HEK293 (cell line): Measurements from ENCODE around the gene STIP1.

Experiments
- MEIS1 ChIP-seq: sonication (generic); formaldehyde crosslinking; IDR thresholded peaks from 2 replicates; pipeline ENCODE4 v1.8.1; 2022; ENCODE audit warnings: missing genetic modification reagents, mild to moderate bottlenecking, borderline replicate concordance
- MYNN ChIP-seq: fragments of 450-650 bp; formaldehyde crosslinking; IDR thresholded peaks from 2 replicates; pipeline ENCODE4 v1.5.1; 2016; ENCODE audit warnings: missing biosample characterization, missing genetic modification characterization, borderline replicate concordance
- ZNF23 ChIP-seq: fragments of 450-650 bp; formaldehyde crosslinking; IDR thresholded peaks from 2 replicates; pipeline ENCODE4 v1.5.1; 2016; ENCODE audit warnings: missing biosample characterization, missing genetic modification characterization, borderline replicate concordance
- ZNF585B ChIP-seq: fragments of 450-650 bp; formaldehyde crosslinking; IDR thresholded peaks from 2 replicates; pipeline ENCODE4 v1.5.1; 2016; ENCODE audit warnings: missing biosample characterization, missing genetic modification characterization
- ZNF792 ChIP-seq: fragments of 450-650 bp; formaldehyde crosslinking; IDR thresholded peaks from 2 replicates; pipeline ENCODE4 v1.5.1; 2016; ENCODE audit warnings: missing biosample characterization, missing genetic modification characterization
- TF ChIP-seq, protein P1 (sequence below): fragments of 450-650 bp; formaldehyde crosslinking; IDR thresholded peaks from 2 replicates; pipeline ENCODE4 v1.5.1; 2016; ENCODE audit warnings: missing biosample characterization, missing genetic modification characterization
- TF ChIP-seq, protein P2 (sequence below): fragments of 450-650 bp; formaldehyde crosslinking; IDR thresholded peaks from 2 replicates; pipeline ENCODE4 v1.5.1; 2017; ENCODE audit warnings: missing biosample characterization, missing genetic modification characterization
- TF ChIP-seq, protein P3 (sequence below): fragments of 450-650 bp; formaldehyde crosslinking; IDR thresholded peaks from 2 replicates; pipeline ENCODE4 v1.5.1; 2016; ENCODE audit warnings: missing biosample characterization, missing genetic modification characterization
- TF ChIP-seq, protein P4 (sequence below): fragments of 450-650 bp; formaldehyde crosslinking; conservative IDR thresholded peaks from 2 replicates; pipeline ENCODE4 v1.5.1; 2016; ENCODE audit warnings: low read depth, missing biosample characterization, missing genetic modification characterization
- TF ChIP-seq, protein P5 (sequence below): fragments of 450-650 bp; formaldehyde crosslinking; IDR thresholded peaks from 2 replicates; pipeline ENCODE4 v1.5.1; 2017; ENCODE audit warnings: missing biosample characterization, missing genetic modification characterization
- TF ChIP-seq, protein P6 (sequence below): fragments of 450-650 bp; formaldehyde crosslinking; IDR thresholded peaks from 2 replicates; pipeline ENCODE4 v1.5.1; 2016; ENCODE audit warnings: missing biosample characterization, missing genetic modification characterization, low read depth

DNA sequence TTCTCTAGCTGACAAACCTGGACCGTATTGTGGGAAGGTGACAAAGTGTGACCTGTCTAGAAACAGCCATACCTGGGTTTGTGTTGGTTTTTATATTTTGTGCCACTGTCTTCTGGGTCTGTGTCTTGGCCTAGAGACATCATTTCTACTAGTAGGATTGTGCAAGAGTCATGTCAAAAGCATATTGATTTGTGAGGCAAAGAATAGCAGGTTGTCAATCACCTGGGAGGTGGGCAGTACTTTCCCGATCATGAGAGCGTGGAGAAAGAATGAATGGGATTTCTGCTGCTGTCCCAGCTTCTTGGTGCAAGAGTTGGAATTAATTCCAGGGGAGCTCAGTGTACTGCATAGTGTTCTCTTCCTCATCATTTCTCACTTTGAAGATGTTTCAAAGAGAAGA, 15.6 kb downstream of the STIP1 start:
- TF ChIP-seq, protein P1, sequence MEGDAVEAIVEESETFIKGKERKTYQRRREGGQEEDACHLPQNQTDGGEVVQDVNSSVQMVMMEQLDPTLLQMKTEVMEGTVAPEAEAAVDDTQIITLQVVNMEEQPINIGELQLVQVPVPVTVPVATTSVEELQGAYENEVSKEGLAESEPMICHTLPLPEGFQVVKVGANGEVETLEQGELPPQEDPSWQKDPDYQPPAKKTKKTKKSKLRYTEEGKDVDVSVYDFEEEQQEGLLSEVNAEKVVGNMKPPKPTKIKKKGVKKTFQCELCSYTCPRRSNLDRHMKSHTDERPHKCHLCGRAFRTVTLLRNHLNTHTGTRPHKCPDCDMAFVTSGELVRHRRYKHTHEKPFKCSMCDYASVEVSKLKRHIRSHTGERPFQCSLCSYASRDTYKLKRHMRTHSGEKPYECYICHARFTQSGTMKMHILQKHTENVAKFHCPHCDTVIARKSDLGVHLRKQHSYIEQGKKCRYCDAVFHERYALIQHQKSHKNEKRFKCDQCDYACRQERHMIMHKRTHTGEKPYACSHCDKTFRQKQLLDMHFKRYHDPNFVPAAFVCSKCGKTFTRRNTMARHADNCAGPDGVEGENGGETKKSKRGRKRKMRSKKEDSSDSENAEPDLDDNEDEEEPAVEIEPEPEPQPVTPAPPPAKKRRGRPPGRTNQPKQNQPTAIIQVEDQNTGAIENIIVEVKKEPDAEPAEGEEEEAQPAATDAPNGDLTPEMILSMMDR (tag by site-specific recombination), result no peak
- TF ChIP-seq, protein P2, sequence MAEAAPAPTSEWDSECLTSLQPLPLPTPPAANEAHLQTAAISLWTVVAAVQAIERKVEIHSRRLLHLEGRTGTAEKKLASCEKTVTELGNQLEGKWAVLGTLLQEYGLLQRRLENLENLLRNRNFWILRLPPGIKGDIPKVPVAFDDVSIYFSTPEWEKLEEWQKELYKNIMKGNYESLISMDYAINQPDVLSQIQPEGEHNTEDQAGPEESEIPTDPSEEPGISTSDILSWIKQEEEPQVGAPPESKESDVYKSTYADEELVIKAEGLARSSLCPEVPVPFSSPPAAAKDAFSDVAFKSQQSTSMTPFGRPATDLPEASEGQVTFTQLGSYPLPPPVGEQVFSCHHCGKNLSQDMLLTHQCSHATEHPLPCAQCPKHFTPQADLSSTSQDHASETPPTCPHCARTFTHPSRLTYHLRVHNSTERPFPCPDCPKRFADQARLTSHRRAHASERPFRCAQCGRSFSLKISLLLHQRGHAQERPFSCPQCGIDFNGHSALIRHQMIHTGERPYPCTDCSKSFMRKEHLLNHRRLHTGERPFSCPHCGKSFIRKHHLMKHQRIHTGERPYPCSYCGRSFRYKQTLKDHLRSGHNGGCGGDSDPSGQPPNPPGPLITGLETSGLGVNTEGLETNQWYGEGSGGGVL (tag by site-specific recombination), result no peak
- TF ChIP-seq MEIS1 (CRISPR knock-in tag) (no peak), ZNF792 (no peak), ZNF23 (tag by site-specific recombination) (no peak), ZNF585B (tag by site-specific recombination) (no peak), MYNN (no peak)
- TF ChIP-seq, protein P3, sequence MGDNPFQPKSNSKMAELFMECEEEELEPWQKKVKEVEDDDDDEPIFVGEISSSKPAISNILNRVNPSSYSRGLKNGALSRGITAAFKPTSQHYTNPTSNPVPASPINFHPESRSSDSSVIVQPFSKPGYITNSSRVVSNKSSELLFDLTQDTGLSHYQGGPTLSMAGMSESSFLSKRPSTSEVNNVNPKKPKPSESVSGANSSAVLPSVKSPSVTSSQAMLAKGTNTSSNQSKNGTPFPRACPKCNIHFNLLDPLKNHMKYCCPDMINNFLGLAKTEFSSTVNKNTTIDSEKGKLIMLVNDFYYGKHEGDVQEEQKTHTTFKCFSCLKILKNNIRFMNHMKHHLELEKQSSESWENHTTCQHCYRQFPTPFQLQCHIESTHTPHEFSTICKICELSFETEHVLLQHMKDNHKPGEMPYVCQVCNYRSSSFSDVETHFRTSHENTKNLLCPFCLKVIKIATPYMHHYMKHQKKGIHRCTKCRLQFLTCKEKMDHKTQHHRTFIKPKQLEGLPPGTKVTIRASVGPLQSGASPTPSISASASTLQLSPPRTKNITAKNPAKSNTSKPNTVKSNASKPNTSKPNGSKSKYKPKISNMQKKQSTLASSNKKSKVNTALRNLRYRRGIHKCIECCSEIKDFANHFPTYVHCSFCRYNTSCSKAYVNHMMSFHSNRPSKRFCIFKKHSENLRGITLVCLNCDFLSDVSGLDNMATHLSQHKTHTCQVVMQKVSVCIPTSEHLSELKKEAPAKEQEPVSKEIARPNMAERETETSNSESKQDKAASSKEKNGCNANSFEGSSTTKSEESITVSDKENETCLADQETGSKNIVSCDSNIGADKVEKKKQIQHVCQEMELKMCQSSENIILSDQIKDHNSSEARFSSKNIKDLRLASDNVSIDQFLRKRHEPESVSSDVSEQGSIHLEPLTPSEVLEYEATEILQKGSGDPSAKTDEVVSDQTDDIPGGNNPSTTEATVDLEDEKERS (tag by site-specific recombination), result no peak
- TF ChIP-seq, protein P4, sequence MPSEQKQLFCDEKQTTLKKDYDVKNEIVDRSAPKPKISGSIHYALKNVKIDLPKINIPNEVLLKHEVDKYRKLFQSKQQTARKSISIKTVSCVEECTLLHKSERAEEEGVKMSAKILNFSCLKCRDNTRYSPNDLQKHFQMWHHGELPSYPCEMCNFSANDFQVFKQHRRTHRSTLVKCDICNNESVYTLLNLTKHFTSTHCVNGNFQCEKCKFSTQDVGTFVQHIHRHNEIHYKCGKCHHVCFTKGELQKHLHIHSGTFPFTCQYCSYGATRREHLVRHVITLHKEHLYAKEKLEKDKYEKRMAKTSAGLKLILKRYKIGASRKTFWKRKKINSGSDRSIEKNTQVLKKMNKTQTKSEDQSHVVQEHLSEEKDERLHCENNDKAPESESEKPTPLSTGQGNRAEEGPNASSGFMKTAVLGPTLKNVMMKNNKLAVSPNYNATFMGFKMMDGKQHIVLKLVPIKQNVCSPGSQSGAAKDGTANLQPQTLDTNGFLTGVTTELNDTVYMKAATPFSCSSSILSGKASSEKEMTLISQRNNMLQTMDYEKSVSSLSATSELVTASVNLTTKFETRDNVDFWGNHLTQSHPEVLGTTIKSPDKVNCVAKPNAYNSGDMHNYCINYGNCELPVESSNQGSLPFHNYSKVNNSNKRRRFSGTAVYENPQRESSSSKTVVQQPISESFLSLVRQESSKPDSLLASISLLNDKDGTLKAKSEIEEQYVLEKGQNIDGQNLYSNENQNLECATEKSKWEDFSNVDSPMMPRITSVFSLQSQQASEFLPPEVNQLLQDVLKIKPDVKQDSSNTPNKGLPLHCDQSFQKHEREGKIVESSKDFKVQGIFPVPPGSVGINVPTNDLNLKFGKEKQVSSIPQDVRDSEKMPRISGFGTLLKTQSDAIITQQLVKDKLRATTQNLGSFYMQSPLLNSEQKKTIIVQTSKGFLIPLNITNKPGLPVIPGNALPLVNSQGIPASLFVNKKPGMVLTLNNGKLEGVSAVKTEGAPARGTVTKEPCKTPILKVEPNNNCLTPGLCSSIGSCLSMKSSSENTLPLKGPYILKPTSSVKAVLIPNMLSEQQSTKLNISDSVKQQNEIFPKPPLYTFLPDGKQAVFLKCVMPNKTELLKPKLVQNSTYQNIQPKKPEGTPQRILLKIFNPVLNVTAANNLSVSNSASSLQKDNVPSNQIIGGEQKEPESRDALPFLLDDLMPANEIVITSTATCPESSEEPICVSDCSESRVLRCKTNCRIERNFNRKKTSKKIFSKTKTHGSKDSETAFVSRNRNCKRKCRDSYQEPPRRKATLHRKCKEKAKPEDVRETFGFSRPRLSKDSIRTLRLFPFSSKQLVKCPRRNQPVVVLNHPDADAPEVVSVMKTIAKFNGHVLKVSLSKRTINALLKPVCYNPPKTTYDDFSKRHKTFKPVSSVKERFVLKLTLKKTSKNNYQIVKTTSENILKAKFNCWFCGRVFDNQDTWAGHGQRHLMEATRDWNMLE (tag by site-specific recombination), result no peak
- TF ChIP-seq, protein P5, sequence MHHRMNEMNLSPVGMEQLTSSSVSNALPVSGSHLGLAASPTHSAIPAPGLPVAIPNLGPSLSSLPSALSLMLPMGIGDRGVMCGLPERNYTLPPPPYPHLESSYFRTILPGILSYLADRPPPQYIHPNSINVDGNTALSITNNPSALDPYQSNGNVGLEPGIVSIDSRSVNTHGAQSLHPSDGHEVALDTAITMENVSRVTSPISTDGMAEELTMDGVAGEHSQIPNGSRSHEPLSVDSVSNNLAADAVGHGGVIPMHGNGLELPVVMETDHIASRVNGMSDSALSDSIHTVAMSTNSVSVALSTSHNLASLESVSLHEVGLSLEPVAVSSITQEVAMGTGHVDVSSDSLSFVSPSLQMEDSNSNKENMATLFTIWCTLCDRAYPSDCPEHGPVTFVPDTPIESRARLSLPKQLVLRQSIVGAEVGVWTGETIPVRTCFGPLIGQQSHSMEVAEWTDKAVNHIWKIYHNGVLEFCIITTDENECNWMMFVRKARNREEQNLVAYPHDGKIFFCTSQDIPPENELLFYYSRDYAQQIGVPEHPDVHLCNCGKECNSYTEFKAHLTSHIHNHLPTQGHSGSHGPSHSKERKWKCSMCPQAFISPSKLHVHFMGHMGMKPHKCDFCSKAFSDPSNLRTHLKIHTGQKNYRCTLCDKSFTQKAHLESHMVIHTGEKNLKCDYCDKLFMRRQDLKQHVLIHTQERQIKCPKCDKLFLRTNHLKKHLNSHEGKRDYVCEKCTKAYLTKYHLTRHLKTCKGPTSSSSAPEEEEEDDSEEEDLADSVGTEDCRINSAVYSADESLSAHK, result no peak
- TF ChIP-seq, protein P6, sequence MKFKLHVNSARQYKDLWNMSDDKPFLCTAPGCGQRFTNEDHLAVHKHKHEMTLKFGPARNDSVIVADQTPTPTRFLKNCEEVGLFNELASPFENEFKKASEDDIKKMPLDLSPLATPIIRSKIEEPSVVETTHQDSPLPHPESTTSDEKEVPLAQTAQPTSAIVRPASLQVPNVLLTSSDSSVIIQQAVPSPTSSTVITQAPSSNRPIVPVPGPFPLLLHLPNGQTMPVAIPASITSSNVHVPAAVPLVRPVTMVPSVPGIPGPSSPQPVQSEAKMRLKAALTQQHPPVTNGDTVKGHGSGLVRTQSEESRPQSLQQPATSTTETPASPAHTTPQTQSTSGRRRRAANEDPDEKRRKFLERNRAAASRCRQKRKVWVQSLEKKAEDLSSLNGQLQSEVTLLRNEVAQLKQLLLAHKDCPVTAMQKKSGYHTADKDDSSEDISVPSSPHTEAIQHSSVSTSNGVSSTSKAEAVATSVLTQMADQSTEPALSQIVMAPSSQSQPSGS (tag by site-specific recombination), result no peak
